HUDEP-2 (cell line): ENCODE measurements around the gene ARCN1.

Experiments used
- DNase-seq, 76 experiments: peaks; one replicate each; lab custom pipeline; 2025; ENCODE audit not compliant: unreplicated experiment in 76 of 76; lab: John Stamatoyannopoulos, UW

ARCN1 gene

DNA sequence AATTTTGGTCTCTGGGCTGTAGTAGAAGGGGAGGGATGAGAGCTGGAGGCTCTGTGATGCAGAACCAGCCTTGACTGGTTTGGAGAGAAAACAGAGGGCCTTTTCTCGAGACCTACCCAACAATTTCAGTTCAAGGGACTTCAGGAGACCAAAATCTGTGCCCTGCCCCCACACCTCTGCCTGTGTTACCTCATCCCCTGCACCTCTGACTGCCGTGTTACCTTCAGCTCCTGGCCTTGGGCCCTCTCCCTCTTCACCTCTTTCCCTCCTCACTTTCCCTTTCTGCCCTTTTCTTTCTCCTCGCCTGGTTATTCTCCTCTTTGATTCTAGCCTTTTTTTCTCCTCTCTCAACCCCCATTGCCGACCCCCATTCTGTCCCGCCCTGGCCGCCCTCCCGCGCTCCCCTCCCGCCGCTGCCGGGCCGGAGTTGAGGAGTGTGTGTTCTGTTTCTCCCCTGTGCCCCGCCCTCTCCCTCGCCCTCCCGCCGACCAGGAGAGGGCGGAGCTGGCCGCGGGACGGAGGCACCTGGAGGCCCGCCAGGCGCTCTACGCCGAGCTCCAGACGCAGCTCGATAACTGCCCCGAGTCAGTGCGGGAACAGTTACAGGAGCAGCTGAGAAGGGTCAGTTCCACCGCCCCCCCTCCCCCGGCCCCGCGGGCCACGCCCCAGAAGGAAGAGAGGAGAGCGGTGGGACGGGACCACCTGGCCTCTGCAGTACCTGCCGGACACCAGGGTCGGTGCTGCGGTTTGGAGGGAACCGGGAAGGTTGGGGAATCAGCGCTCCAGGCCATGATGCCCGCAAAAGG lies 62.4 kb downstream of the ARCN1 start:
- peak in 64 of 76 experiments; percentile 9 to 84 (median 43) for DNase-seq

DNA sequence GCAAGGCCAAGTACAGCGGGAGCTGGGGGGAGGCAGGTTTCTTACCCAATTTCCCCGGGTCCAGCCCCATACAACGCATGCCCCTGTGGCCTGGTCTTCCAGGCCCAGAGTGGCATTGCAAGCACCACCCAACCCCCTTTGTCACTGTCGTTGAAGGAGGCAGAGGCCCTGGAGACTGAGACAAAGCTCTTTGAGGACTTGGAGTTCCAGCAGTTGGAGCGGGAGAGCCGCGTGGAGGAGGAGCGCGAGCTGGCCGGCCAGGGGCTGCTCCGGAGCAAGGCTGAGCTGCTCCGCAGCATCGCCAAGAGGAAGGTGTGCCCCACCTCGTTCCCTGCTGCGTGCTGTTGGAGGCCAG lies 63.0 kb downstream of the ARCN1 start:
- DNase-seq, result no peak

DNA sequence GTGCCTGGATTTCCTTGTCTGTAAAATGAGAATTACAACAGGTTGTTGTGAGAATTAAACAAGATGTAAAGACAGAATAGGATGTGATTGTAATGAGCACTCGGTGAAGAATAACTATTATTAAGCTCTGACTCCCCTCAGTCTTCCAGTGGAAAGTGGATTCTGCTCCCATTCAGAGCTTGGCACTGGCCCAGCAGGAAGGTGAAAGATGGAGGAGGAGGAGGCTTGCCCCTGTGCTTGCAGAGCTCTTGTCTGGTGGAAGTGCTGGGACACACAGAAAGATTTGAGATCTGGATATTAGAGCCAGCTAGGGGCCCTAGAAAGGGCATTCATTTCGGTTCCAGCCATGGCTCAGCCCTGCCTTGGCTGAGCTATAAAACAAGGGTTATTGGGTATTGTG lies 63.4 kb downstream of the ARCN1 start:
- DNase-seq, result no peak

- DNase-seq, result no peak
Observed at GRCh38 chr11:118636569-118637290, 64.5 kb downstream of the ARCN1 start.

DNA sequence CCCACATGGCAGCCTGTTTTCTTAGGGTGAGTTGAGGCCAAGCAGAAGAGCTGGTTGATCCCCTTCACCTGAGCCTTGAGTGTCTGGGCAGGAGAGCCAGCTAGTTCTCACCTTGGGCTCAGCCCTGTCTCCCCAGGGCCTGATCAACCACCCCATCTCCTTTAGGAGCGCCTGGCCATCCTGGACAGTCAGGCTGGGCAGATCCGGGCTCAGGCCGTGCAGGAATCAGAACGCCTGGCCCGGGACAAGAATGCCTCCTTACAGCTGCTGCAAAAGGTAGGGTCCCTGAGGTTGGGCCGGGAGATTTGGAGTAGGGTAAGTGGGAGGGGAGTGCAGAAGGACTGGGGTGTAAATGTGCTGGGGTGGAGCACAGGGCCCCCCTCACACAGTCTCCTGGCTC lies 66.5 kb downstream of the ARCN1 start:
- DNase-seq, result no peak

DNA sequence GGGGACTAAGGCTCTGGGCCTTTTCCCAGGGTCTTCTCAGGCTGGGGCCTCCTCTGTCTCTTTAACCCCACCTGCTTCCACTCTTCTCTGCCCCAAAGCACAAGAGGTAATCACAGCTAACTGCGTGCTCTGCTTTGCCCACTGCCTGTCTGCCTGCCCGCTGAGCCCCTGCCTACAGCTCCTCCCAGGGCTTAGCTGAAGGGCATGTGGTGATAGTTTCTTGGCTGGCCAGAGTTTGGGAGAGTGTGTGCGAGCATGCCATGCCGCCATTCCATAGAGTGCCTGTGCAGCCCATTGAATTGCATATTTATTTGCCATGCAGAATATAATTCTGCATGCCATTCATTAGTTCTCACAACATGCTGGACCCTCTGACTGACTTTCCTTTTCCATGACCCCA lies 67.7 kb downstream of the ARCN1 start:
- no peak for DNase-seq

DNA sequence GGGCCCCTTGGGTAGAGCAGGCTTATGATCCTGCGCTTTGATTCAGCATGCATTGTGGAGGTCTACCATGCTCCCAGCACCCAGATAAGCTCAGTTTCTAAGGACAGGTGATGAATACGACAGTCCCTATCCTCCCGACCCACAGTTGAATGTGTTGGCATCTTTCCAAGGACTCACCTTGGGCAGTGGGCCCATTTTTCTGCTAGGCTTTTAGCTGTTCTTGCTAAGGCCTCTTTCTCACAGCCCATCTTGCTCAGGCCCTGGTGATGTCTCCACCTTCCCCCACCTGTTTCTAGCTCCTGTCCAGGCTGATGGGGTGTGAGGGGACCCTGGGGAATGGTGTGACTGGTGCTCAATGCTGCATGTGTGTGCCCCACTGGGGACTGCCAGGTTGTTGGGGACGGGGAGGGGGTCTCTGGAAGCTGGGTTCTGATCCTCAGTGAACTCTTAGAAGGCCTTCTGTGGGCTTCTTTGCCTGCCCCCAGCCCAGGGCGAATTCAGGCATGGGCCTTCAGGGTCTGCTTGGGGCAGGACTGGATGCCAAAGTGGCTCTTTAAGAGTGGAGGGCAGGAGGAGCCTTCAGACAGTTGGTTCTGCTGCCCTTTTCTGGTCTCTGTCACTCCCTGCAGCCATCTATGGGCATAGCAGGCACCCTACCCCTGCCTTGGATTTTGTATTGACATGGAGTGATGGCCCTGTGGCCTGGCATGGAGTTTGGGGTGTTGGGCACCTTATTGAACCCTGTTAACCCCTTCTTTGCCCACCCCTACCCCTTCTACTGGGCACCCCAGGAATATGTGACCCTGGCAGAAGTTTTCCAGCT lies 68.3 kb downstream of the ARCN1 start:
- DNase-seq, result peak in 3 of 76 experiments; percentile 15 to 19 (median 16)

DNA sequence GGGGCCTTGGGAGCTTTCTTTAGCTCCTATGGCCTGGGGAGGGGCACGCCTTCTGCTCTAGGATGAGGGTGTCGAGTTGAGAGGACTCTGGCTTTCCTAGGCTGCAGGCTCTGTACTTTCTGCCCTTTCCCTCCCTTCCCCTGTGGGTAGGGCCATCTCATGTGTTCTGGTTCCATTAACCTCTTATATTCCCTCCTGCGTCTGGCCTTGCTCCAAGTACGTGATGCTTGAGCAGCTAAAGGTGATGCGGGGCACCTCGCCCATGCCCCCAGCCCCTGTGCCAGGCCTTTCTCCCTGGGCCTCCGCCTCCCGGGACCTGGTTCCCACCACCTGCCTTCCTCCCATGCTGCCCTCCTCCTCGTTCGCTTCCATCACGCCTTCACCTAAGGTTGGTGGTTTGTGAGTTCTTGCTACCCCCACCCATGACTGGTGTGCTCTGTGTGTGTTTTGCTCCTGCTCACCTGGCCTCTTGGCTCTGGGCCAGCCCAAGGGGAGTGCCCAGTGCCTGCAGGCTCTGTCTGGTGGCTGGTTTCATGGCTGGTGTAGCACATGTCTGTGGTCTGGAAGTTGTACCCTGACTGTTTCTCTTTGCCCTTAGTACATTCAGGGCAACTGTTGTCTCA lies 69.3 kb downstream of the ARCN1 start:
- no peak for DNase-seq

- DNase-seq, result peak in 2 of 76 experiments; percentile 7 to 19
Observed at GRCh38 chr11:118643142-118643994, 71.2 kb downstream of the ARCN1 start.

GRCh38 chr11:118643995-118644345 lies 71.8 kb downstream of the ARCN1 start:
- DNase-seq, result no peak

DNA sequence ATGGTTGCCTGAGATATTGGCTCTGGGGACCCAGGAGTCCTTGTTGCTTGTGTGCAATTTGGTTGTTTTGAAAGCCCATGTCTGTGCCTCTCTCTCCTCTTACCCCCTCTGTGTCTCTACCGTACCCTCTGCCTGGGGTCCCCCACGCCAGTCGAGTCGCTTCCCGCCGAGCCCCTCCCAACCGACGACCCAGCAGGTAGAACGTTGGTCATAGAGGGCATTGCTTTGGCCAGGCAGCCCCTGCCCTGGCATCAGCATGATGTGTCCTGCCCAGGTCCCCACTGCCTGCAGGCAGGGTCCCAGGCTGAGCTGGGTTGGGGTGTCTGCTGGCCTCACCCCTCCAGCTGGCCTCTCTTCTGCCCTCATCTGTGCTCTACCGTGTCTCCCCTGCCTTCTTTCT lies 72.3 kb downstream of the ARCN1 start:
- DNase-seq, result no peak

GRCh38 chr11:118645066-118645715 lies 73.0 kb downstream of the ARCN1 start:
- DNase-seq, result no peak

- no peak for DNase-seq
Observed at GRCh38 chr11:118646393-118646792, 74.2 kb downstream of the ARCN1 start.

DNA sequence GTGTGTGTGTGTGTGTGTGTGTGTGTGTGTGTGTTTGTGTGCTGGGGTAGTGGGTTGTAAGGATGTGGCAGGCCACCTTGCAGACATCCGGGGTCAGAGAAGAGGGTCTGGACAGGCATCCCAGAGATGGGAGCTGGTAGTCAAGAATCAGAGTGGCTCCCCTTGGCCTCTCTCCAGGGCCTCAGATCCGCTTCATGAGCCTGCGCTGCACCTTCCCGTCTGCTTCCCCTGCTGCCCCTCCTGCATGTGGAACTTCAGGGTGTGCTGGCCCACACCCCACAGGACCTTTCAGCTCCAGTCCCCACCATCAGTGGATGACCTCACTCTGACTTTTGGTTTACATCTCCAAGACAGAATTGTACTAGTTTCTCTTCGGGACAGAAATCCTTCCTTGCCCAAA lies 76.1 kb downstream of the ARCN1 start:
- no peak for DNase-seq

- no peak for DNase-seq
Observed at GRCh38 chr11:118649941-118650340, 77.7 kb downstream of the ARCN1 start.

DNA sequence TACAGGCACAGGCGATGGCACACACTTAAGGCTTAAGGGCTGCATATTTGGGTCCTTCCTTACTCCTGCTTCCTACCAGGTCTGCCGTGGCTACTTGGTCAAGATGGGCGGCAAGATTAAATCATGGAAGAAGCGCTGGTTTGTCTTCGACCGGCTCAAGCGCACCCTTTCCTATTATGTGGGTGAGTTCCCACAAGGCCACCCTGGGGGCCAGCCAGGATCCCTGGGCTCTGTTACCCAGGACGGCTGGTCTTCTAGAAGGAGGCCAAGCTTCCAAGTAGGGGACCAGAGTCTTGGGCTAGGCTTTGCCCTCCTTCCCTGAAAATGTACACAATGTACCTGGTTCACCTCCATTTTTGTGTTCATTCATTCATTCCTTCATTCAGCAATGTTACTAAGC lies 78.2 kb downstream of the ARCN1 start:
- no peak for DNase-seq

DNA sequence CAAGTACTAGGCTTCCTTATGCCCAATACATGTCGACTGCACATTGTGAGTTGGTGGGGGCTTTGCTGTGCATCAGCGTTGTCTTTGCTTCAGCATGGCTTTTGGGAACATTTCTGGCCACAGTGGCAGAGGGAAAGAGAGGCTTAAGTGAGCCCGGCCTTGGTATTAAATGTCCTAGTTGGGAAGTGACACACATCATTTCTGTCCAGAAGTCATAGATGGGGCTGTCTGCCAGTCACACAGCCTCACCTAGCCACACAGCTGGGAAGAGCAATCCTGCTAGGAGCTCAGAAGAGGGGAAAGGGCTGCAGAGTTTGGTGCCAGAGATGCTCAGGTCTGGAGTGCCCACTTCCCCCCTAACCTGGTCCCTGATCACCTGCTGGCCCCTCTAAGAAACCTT lies 79.6 kb downstream of the ARCN1 start:
- no peak for DNase-seq
